K562 (cell line): ENCODE measurements around the gene ERVV-1. TPM values are rescaled to one million over a fixed set of nuclear protein-coding genes. Genes with fewer than 3 reads are reported as not detected.

Experiments used
- ATAC-seq: fragments of 200-7000 bp; cut with Tn5 transposase; 3 replicates; pipeline ENCODE4 v1.9.1; 2020; ENCODE audit warnings: moderate library complexity
- BruUV-seq: library from RNA; stranded (reverse); fragments of 400-500 nt; replicated peaks from 2 replicates; lab custom pipeline; 2021; lab: Mats Ljungman, UMichigan
- CTCF ChIA-PET: fragments of 300-600 bp; formaldehyde crosslinking; extraction: SDS; loops from one replicate; lab custom pipeline; 2021; ENCODE audit warnings: low intra/inter-chr PET ratio; lab: Yijun Ruan, JAX
- POLR2A ChIA-PET: fragments of 300-600, 350-650 bp; sonication (Branson Sonifier 250); formaldehyde crosslinking; extraction: SDS; loops from one replicate; lab custom pipeline; 2021; ENCODE audit warnings: antibody characterized with exemption, inconsistent platforms; lab: Yijun Ruan, JAX
- DNase-seq, 4 experiments: peaks; one replicate each; pipeline versions ENCODE4 v3.0.0 to v3.0.0-alpha.2; 2011 to 2018; ENCODE audit warnings: low spot score in 3 of 4, mixed read lengths in 3 of 4; ENCODE audit errors: extremely low read depth in 1 of 4
- FAIRE-seq: peaks from 2 replicates; lab custom pipeline; 2011; peaks lifted over from hg19 to GRCh38; lab: Jason Lieb, UNC
- H2AFZ ChIP-seq: 2 replicates; pipeline ENCODE4 v1.6.0; 2011; ENCODE audit warnings: low read depth, low read length, control low read depth, inconsistent platforms
- H3K27ac ChIP-seq: fragments of 200-600 bp; 3 replicates; pipeline ENCODE4 v1.8.0; 2011; ENCODE audit warnings: low read depth, mild to moderate bottlenecking, control low read depth, inconsistent platforms, low read length, moderate library complexity, mixed read lengths; ENCODE audit errors: extremely low read depth
- H3K27me3 ChIP-seq, 2 experiments: fragments of 300-600 bp in 1 of 2; 2 replicates in 1 of 2; 3 replicates in 1 of 2; pipeline versions ENCODE4 v1.6.0 to v1.8.0; 2011; ENCODE audit warnings: inconsistent platforms in 2 of 2, low read length in 2 of 2, mild to moderate bottlenecking in 1 of 2, mixed read lengths in 1 of 2, moderate library complexity in 1 of 2; ENCODE audit not compliant: control insufficient read depth in 2 of 2, insufficient read depth in 2 of 2
- H3K36me3 ChIP-seq: fragments of 300-600 bp; 3 replicates; pipeline ENCODE4 v1.8.0; 2011; ENCODE audit warnings: mild to moderate bottlenecking, low read length, inconsistent platforms; ENCODE audit not compliant: control insufficient read depth, insufficient read depth
- H3K4me1 ChIP-seq, 2 experiments: fragments of 200-600 bp in 1 of 2; replicated peaks in 1 of 2; 2 replicates in 1 of 2; 3 replicates in 1 of 2; pipeline versions ENCODE4 v1.5.1 to v1.8.0; 2011; ENCODE audit warnings: inconsistent platforms in 2 of 2, low read length in 2 of 2, mild to moderate bottlenecking in 1 of 2, mixed read lengths in 1 of 2, moderate library complexity in 1 of 2; ENCODE audit not compliant: control insufficient read depth in 2 of 2, insufficient read depth in 2 of 2
- H3K4me2 ChIP-seq: 2 replicates; pipeline ENCODE4 v1.6.1; 2011; ENCODE audit warnings: low read length, control low read depth, inconsistent platforms, mixed read lengths; ENCODE audit not compliant: insufficient read depth
- H3K4me3 ChIP-seq: fragments of 200-600 bp; sonication (generic), shearing (Covaris generic); 2 replicates; pipeline ENCODE4 v1.5.1; 2016; ENCODE audit warnings: control low read depth, inconsistent platforms
- H3K79me2 ChIP-seq: fragments of 200-600 bp; 3 replicates; pipeline ENCODE4 v1.8.0; 2011; ENCODE audit warnings: low read length, inconsistent platforms; ENCODE audit not compliant: control insufficient read depth, insufficient read depth
- H3K9ac ChIP-seq, 2 experiments: 2 replicates each; pipeline versions ENCODE4 v1.6.0 to v1.6.1; 2011; ENCODE audit warnings: low read depth in 2 of 2, low read length in 2 of 2, control low read depth in 1 of 2, inconsistent platforms in 1 of 2, mild to moderate bottlenecking in 1 of 2, mixed read lengths in 1 of 2; ENCODE audit not compliant: insufficient read depth in 1 of 2
- H3K9me1 ChIP-seq: one replicate; pipeline ENCODE4 v1.6.0; 2011; ENCODE audit warnings: inconsistent platforms, mild to moderate bottlenecking, low read length, moderate library complexity; ENCODE audit not compliant: control insufficient read depth, insufficient read depth
- H3K9me3 ChIP-seq: replicated peaks from 2 replicates; pipeline ENCODE4 v1.5.1; 2011; ENCODE audit warnings: low read depth, low read length, inconsistent platforms; ENCODE audit not compliant: control insufficient read depth, insufficient read depth
- H4K20me1 ChIP-seq: replicated peaks from 2 replicates; pipeline ENCODE4 v1.6.1; 2011; ENCODE audit warnings: low read length, inconsistent platforms, mixed read lengths; ENCODE audit not compliant: control insufficient read depth, insufficient read depth
- CCNT2 ChIP-seq: IDR thresholded peaks from 2 replicates; pipeline ENCODE4 v1.6.1; 2011; ENCODE audit warnings: borderline replicate concordance, low read depth, mild to moderate bottlenecking, moderate library complexity, mixed read lengths, low read length; ENCODE audit not compliant: insufficient read length; ENCODE audit errors: extremely low read depth
- CSDE1 ChIP-seq, 2 experiments: fragments of 450-650 bp; IDR thresholded peaks; 2 replicates each; pipeline ENCODE4 v1.6.1; 2016; ENCODE audit warnings: mild to moderate bottlenecking in 1 of 2
- MAFF ChIP-seq: IDR thresholded peaks from 2 replicates; pipeline ENCODE4 v1.6.1; 2012; ENCODE audit warnings: low read length, improper control_type of control experiment
- MAFK ChIP-seq: IDR thresholded peaks from 2 replicates; pipeline ENCODE4 v1.6.1; 2011; ENCODE audit warnings: low read length, improper control_type of control experiment
- MTF1 ChIP-seq: fragments of 250-450 bp; sonication (Bioruptor Pico); IDR thresholded peaks from 2 replicates; pipeline ENCODE4 v1.9.0; 2021; ENCODE audit warnings: moderate library complexity, mild to moderate bottlenecking, inconsistent platforms, borderline replicate concordance
- NR2C1 ChIP-seq, 2 experiments: fragments of 450-650 bp; IDR thresholded peaks; 2 replicates each; pipeline ENCODE4 v1.6.1; 2017; ENCODE audit warnings: mild to moderate bottlenecking in 2 of 2, antibody characterized with exemption in 1 of 2, inconsistent platforms in 1 of 2, missing compliant biosample characterization in 1 of 2, missing genetic modification characterization in 1 of 2
- NR2C2 ChIP-seq, 2 experiments: fragments of 200-800 bp in 1 of 2; sonication (Bioruptor generic) in 1 of 2; sonication (generic) in 1 of 2; formaldehyde crosslinking in 1 of 2; IDR thresholded peaks; 2 replicates each; pipeline versions ENCODE4 v1.6.1 to v1.8.0; 2016 to 2022; ENCODE audit warnings: mild to moderate bottlenecking in 1 of 2, missing compliant biosample characterization in 1 of 2, missing genetic modification characterization in 1 of 2, missing genetic modification reagents in 1 of 2
- POLR2G ChIP-seq: fragments of 200-400 bp; formaldehyde crosslinking; IDR thresholded peaks from 2 replicates; pipeline ENCODE4 v1.6.1; 2017; ENCODE audit warnings: low read depth, mild to moderate bottlenecking, antibody characterized with exemption, low read length, moderate library complexity
- PRPF4 ChIP-seq: fragments of 200-400 bp; formaldehyde crosslinking; IDR thresholded peaks from one replicate; pipeline ENCODE4 v1.6.1; 2017; ENCODE audit warnings: low read length, low read depth, mild to moderate bottlenecking; ENCODE audit not compliant: insufficient read depth, poor library complexity, severe bottlenecking
- SETDB1 ChIP-seq: IDR thresholded peaks from one replicate; pipeline ENCODE4 v1.6.1; 2012; ENCODE audit warnings: low read length, control low read depth, inconsistent platforms
- TSC22D4 ChIP-seq: fragments of 450-650 bp; IDR thresholded peaks from 2 replicates; pipeline ENCODE4 v1.6.1; 2016; ENCODE audit warnings: missing genetic modification characterization, missing biosample characterization, control low read depth
- ZNF76 ChIP-seq: fragments of 250-450 bp; sonication (Bioruptor Pico); IDR thresholded peaks from 2 replicates; pipeline ENCODE4 v1.4.0; 2020; ENCODE audit warnings: mild to moderate bottlenecking, moderate library complexity, borderline replicate concordance
- WGBS: fragments of 100-300 bp; shearing (Covaris generic); methylation state at CpG from one replicate; pipeline ENCODE4 v1.1.6; 2016; ENCODE audit warnings: low coverage, mixed read lengths; ENCODE audit not compliant: insufficient coverage; ENCODE audit errors: missing lambda C conversion rate; 5-methylcytosine and 5-hydroxymethylcytosine counted together
- in situ Hi-C: fragments of 300-500 bp; cut with MboI; formaldehyde crosslinking; loops from 4 replicates; pipeline ENCODE4 v1.15.0; 2018; ENCODE audit warnings: inconsistent platforms, mixed read lengths
- intact Hi-C: fragments of 100-400 bp; cut with micrococcal nuclease; formaldehyde crosslinking; loops from 2 replicates; pipeline ENCODE4 v1.14.2; 2022
- polyA plus RNA-seq, 8 experiments: library from polyadenylated mRNA; depleted of rRNA in 4 of 8; stranded (reverse) in 5 of 8; unstranded in 3 of 8; fragments of >200 nt; fragmentation: Nextera tagmentation in 2 of 8; fragmentation: Illumina TruSeq in 1 of 8; extraction: Ambion mirVana in 2 of 8; extraction: Trizol in 1 of 8; gene quantifications; 2 replicates each; pipeline versions ENCODE4 v1.2.1 to v1.2.3, GENCODE V29; 2011 to 2014; ENCODE audit warnings: inconsistent platforms in 1 of 8, missing spikeins in 1 of 8
- total RNA-seq, 7 experiments: library from RNA; depleted of rRNA in 6 of 7; stranded (reverse); fragments of >200 nt in 6 of 7; fragmentation: Illumina TruSeq in 2 of 7; extraction: Trizol in 2 of 7; gene quantifications; 2 replicates each; pipeline versions ENCODE4 v1.2.1 to v1.2.3, GENCODE V29; 2011 to 2021; ENCODE audit warnings: low replicate concordance in 1 of 7
- TF ChIP-seq, protein P1 (sequence below): IDR thresholded peaks from 3 replicates; pipeline ENCODE4 v1.6.1; 2011; ENCODE audit warnings: borderline replicate concordance, mild to moderate bottlenecking, moderate library complexity; ENCODE audit not compliant: insufficient read length; ENCODE audit errors: extremely low read depth
- TF ChIP-seq, protein P2 (sequence below): fragments of 450-650 bp; conservative IDR thresholded peaks from 2 replicates; pipeline ENCODE4 v1.6.1; 2016; ENCODE audit warnings: missing genetic modification characterization, low read depth, mild to moderate bottlenecking, control low read depth, missing compliant biosample characterization

ERVV-1 gene
- total and polyA plus RNA-seq, 9 of the 15 experiments (the other 6 are each of a cell fraction or from before 2014, with no cell fraction given) = 0.08 TPM; not detected in 8

DNA sequence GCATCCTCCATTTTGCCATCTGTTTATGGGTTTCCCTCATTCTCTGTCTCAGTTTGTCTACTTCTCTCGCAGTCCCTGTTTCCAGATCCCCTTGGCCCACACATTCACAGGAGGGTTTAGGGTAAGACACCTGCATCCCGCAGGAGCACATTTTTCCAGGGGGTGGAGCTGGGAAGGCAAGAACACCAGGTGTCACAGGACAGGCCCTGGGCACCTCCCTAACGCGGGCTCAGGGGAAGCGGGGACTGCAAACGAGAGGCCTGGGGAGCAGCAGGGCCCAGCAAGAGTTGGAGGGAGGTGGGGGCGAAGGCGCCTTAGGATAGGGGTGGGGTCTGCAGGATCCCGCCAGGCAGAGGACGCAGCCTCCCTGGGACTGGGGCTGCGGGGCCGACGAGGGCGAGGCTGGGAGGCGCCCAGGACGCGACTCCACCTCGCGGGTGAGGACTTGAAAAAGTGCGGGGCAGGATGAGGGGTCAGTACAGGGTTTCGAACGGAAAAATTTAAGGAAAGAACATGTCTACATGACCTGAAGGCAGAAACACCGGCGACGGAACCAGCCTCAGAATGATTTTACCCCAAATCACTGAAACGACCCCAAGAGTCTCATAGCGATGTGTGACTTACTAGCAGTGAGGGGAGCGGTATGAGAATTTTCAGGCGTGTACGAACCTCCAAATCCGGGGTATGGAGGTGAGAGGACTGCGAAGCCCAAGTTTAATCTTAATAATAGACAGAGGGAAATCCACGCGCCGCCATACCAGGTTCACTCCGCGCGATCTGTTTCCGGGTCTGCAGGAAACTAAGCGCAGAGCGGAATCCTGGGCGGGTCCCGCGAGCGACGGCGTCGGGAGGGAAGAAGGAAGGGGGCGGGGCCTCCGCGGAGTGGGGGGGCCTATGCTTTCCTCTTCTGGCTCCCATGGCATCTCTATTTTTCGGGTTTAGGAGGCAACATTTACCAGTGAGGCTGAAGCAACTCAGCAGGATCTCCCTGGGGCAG, 23.7 kb downstream of the ERVV-1 start (continued):
- TF ChIP-seq POLR2G = peak; percentile 41; the same call in 1 of the 2 replicates
- no peak for TF ChIP-seq MAFK
- no peak for TF ChIP-seq TSC22D4 (tag)
- TF ChIP-seq NR2C1 (IDR thresholded peaks at IDR 0.05) = peak; percentile 82
- 0 out of 2 replicates have a peak, but pooled peaks have one; percentile 21 for TF ChIP-seq NR2C1 (tag; IDR thresholded peaks at IDR 0.05)
- TF ChIP-seq NR2C2 (CRISPR knock-in tag; IDR thresholded peaks at IDR 0.05) = no peak
- peak; percentile 91 for TF ChIP-seq NR2C2 (tag; IDR thresholded peaks at IDR 0.05)

GRCh38 chr19:53041366-53041765, 27.6 kb downstream of the ERVV-1 start:
- no peak overlapping the region for H3K4me2 ChIP-seq
- 0% methylated on average over 1 of the region's 1 CpG for WGBS
- CTCF ChIA-PET = no interaction called here
- TF ChIP-seq ZNF76 (CRISPR knock-in tag) (no peak), MTF1 (CRISPR knock-in tag) (no peak), SETDB1 (no peak), CCNT2 (no peak), CSDE1 (IDR thresholded peaks at IDR 0.05) (no peak), MAFF (no peak), PRPF4 (no peak)
- TF ChIP-seq, protein P1, sequence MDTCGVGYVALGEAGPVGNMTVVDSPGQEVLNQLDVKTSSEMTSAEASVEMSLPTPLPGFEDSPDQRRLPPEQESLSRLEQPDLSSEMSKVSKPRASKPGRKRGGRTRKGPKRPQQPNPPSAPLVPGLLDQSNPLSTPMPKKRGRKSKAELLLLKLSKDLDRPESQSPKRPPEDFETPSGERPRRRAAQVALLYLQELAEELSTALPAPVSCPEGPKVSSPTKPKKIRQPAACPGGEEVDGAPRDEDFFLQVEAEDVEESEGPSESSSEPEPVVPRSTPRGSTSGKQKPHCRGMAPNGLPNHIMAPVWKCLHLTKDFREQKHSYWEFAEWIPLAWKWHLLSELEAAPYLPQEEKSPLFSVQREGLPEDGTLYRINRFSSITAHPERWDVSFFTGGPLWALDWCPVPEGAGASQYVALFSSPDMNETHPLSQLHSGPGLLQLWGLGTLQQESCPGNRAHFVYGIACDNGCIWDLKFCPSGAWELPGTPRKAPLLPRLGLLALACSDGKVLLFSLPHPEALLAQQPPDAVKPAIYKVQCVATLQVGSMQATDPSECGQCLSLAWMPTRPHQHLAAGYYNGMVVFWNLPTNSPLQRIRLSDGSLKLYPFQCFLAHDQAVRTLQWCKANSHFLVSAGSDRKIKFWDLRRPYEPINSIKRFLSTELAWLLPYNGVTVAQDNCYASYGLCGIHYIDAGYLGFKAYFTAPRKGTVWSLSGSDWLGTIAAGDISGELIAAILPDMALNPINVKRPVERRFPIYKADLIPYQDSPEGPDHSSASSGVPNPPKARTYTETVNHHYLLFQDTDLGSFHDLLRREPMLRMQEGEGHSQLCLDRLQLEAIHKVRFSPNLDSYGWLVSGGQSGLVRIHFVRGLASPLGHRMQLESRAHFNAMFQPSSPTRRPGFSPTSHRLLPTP = no peak
- TF ChIP-seq, protein P2, sequence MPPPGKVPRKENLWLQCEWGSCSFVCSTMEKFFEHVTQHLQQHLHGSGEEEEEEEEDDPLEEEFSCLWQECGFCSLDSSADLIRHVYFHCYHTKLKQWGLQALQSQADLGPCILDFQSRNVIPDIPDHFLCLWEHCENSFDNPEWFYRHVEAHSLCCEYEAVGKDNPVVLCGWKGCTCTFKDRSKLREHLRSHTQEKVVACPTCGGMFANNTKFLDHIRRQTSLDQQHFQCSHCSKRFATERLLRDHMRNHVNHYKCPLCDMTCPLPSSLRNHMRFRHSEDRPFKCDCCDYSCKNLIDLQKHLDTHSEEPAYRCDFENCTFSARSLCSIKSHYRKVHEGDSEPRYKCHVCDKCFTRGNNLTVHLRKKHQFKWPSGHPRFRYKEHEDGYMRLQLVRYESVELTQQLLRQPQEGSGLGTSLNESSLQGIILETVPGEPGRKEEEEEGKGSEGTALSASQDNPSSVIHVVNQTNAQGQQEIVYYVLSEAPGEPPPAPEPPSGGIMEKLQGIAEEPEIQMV = no peak

More at GRCh38 chr19:53041366-53041765, 27.6 kb downstream of the ERVV-1 start:
- Histone ChIP-seq H3K9me3 (no peaks in the 10 kb centered on the region), H3K9me1 (no peaks in the 10 kb centered on the region), H3K79me2 (no peaks in the 10 kb centered on the region), H3K36me3 (no peaks in the 10 kb centered on the region), H2AFZ (no peak overlapping the region), H4K20me1 (no peaks in the 10 kb centered on the region), H3K4me3 (no peak overlapping the region), H3K9ac (no peak overlapping the region), H3K4me1 (peaks cover 0 to 4% of the 10 kb centered on the region in 2 experiments; a peak in 3 of 5 replicates), H3K27ac (no peak overlapping the region), H3K27me3 (peaks cover 0 to 8% of the 10 kb centered on the region in 2 experiments; a peak in 2 of 5 replicates)
- no peak for ATAC-seq
- intact Hi-C loops = no loop called here
- DNase-seq = no peak
- BruUV-seq = no TSS peak
- FAIRE-seq = no peak
- in situ Hi-C loops = no loop called here
- POLR2A ChIA-PET = interaction anchor here (0.6 kb wide), 1 partner anchor 1117 kb away, joined by 3 read pairs; no protein-coding TSS in a partner anchor
